SW 1271 (cell line): ENCODE measurements around the gene NFIC.
"Not testable (repeated sequence)": the region's sequence is repeated elsewhere in the genome, so short reads cannot be mapped to it uniquely, and the experiment has no call there.

Experiments
- DNase-seq, 2 experiments: peaks; one replicate each; lab custom pipeline; 2025; lab: John Stamatoyannopoulos, UW

NFIC gene

GRCh38 chr19:3373971-3374368 lies 7.6 kb downstream of the NFIC start:
- DNase-seq, result no peak

GRCh38 chr19:3374369-3375112 lies 8.2 kb downstream of the NFIC start:
- no peak for DNase-seq

GRCh38 chr19:3375221-3376090 lies 9.1 kb downstream of the NFIC start:
- DNase-seq, result no peak

GRCh38 chr19:3376091-3376455 lies 9.7 kb downstream of the NFIC start:
- DNase-seq, result not testable (repeated sequence)

GRCh38 chr19:3378352-3379150 lies 12.2 kb downstream of the NFIC start:
- no peak for DNase-seq

GRCh38 chr19:3380829-3381228 lies 14.4 kb downstream of the NFIC start:
- DNase-seq, result no peak

GRCh38 chr19:3381701-3382372 lies 15.5 kb downstream of the NFIC start:
- DNase-seq, result no peak

- DNase-seq, result no peak
These were observed 16.2 kb downstream of the NFIC start for GRCh38 chr19:3382460-3383100.

- DNase-seq, result no peak
These were observed 16.8 kb downstream of the NFIC start for GRCh38 chr19:3383121-3383722.

GRCh38 chr19:3386447-3387234 lies 20.3 kb downstream of the NFIC start:
- DNase-seq, result no peak

- DNase-seq, result no peak
These were observed 21.5 kb downstream of the NFIC start for GRCh38 chr19:3387645-3388589.

GRCh38 chr19:3389446-3389778 lies 23.0 kb downstream of the NFIC start:
- no peak for DNase-seq

GRCh38 chr19:3389876-3390371 lies 23.5 kb downstream of the NFIC start:
- DNase-seq, result peak in 1 of 2 experiments; percentile 30

- not testable (repeated sequence) for DNase-seq
These were observed 25.5 kb downstream of the NFIC start for GRCh38 chr19:3391911-3392310.

GRCh38 chr19:3392480-3392879 lies 26.1 kb downstream of the NFIC start:
- no peak for DNase-seq

GRCh38 chr19:3396881-3397265 lies 30.5 kb downstream of the NFIC start:
- no peak for DNase-seq

- DNase-seq, result peak in 1 of 2 experiments; percentile 54
These were observed 31.1 kb downstream of the NFIC start for GRCh38 chr19:3397266-3398022.
